ENCODE data around the gene ACTA1. TPM values are rescaled to one million over a fixed set of nuclear protein-coding genes. Genes with fewer than 3 reads are reported as not detected.

ACTA1 gene
- total RNA-seq, 1 donor from 2014 or later, result not detected

DNA sequence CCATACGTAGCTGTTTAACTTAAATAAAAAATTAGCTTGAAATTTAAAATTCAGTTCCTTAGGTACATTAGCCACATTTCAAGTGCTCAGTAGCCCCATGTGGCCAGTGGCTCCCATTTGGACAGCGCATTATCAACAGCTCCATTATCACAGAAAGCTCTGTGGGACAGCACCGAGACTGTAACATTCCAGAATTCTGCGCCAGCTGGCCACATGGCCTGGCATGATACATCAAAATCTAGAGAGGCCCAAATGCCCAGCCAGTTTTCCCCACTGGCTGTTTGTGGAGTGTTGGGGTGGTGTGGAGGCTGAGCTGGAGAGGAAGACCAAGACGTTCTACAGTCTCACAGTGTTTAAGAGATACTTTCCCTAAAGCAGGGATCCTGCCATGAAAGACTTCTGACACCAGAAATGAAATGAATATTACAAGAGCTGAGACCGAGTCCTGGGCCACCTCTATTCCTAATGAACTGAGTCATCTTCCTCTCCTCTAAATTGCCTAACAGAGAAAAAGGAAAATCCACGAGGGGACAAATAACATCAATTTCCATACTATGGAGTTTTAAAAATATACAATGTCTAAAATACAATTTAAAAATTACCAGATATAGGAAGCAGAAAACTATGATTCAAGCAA, 27.3 kb upstream of the ACTA1 start:
- ATAC-seq, result no peak
- intact Hi-C loops (cut with DNase I), result no loop called here
- Histone ChIP-seq H3K4me3 (no peak overlapping the region), H3K27ac (no peak overlapping the region), H3K4me1 (no peaks in the 10 kb centered on the region), H3K36me3 (peaks cover 100% of the 10 kb centered on the region), H3K9me3 (no peaks in the 10 kb centered on the region), H3K27me3 (no peaks in the 10 kb centered on the region)
- TF ChIP-seq, protein P1, sequence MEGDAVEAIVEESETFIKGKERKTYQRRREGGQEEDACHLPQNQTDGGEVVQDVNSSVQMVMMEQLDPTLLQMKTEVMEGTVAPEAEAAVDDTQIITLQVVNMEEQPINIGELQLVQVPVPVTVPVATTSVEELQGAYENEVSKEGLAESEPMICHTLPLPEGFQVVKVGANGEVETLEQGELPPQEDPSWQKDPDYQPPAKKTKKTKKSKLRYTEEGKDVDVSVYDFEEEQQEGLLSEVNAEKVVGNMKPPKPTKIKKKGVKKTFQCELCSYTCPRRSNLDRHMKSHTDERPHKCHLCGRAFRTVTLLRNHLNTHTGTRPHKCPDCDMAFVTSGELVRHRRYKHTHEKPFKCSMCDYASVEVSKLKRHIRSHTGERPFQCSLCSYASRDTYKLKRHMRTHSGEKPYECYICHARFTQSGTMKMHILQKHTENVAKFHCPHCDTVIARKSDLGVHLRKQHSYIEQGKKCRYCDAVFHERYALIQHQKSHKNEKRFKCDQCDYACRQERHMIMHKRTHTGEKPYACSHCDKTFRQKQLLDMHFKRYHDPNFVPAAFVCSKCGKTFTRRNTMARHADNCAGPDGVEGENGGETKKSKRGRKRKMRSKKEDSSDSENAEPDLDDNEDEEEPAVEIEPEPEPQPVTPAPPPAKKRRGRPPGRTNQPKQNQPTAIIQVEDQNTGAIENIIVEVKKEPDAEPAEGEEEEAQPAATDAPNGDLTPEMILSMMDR (IDR thresholded peaks at IDR 0.05), result no peak
- DNase-seq, result no peak

DNA sequence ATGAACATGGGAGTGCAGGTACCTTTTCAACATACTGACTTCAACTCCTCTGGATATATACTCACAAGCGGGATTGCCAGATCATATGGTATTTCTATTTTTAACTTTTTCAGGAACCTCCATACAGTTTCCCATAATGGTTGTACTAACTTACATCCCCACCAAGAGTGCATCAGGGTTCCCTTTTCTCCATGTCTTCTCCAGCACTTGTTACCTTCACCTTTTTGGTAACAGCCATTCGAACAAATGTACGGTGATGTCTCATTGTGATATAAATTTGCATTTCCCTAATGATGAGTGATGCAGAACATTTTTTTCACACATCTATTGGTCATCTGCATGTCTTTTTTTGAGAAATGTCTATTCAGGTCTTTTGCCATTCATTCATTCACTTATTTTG, 25.9 kb upstream of the ACTA1 start:
- Histone ChIP-seq H3K4me1 (no peaks in the 10 kb centered on the region), H3K27me3 (no peaks in the 10 kb centered on the region), H3K27ac (no peak overlapping the region), H3K4me3 (no peak overlapping the region), H3K36me3 (peaks cover 100% of the 10 kb centered on the region), H3K9me3 (no peaks in the 10 kb centered on the region)
- TF ChIP-seq, protein P1 (IDR thresholded peaks at IDR 0.05), result no peak
- DNase-seq (no peak), ATAC-seq (no peak)
- intact Hi-C loops (cut with DNase I), result no loop called here

DNA sequence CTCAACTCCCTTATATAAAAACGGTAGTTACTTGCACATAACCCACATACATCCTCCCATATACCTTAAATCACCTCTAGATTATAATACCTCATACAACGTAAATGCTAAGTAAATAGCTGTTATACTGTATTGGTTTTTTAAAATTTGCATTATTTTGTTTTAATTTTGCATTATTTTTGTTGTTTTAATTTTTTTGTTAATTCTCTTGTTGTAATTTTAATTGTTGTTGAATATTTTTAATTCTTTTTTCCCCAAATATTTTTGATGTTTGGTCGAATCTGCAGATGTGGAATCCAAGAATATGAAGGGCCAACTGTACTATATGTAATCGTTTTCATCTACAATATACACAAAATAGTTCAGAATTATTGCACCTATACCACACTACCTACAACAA, 23.5 kb upstream of the ACTA1 start:
- no peaks in the 10 kb centered on the region for H3K27me3 ChIP-seq
- H3K36me3 ChIP-seq, result peaks cover 81% of the 10 kb centered on the region
- TF ChIP-seq, protein P1 (IDR thresholded peaks at IDR 0.05), result no peak
- ATAC-seq (no peak), DNase-seq (no peak)
- H3K9me3 ChIP-seq, result no peaks in the 10 kb centered on the region
- no peak overlapping the region for H3K27ac ChIP-seq
- no peaks in the 10 kb centered on the region for H3K4me1 ChIP-seq
- intact Hi-C loops (cut with DNase I), result no loop called here
- no peak overlapping the region for H3K4me3 ChIP-seq

DNA sequence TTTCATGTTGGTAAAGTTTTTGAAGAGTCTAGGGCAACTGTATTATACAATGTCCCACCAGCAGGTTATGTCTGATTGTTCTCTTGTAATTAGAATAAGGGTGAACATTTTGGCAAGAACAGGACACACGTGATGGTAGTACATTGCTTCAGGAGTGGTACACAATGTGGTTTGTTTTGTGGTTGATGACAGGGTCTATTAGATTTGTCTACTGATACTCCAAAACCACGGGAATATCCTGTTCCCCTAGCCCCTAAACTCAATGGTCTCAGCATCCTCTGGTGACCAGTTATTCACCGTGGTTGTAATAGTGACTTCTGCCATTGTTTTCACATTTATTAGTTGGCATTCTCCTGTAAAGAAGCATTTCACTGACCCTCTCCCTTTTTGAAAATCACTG, 22.1 kb upstream of the ACTA1 start:
- intact Hi-C loops (cut with DNase I), result no loop called here
- Histone ChIP-seq H3K4me3 (no peak overlapping the region), H3K36me3 (peaks cover 81% of the 10 kb centered on the region), H3K4me1 (no peaks in the 10 kb centered on the region), H3K9me3 (no peaks in the 10 kb centered on the region), H3K27me3 (no peaks in the 10 kb centered on the region), H3K27ac (no peak overlapping the region)
- ATAC-seq (no peak), DNase-seq (no peak)
- TF ChIP-seq, protein P1 (IDR thresholded peaks at IDR 0.05), result no peak

DNA sequence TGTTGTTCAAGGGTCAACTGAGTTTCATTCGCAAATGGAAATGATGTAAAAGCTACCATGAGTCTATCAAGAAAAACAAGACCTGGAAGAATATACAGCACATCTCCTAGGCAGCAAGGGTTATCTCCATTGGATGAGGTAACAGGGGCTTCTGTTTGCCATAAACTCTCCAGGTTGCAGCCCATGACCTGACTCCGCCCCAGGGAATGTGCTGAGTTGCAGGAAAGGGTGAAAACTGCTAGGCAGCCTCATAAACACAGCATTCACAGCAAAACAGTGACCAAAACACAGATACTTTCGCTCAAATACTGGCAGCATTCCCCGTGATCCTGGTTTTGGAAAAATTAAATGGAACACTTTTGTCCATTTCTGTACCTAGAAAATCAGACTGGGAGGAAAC, 20.2 kb upstream of the ACTA1 start:
- H3K9me3 ChIP-seq, result no peaks in the 10 kb centered on the region
- H3K27ac ChIP-seq, result no peak overlapping the region
- TF ChIP-seq, protein P1 (IDR thresholded peaks at IDR 0.05), result no peak
- no peaks in the 10 kb centered on the region for H3K27me3 ChIP-seq
- H3K36me3 ChIP-seq, result peaks cover 78% of the 10 kb centered on the region
- DNase-seq, result no peak
- intact Hi-C loops (cut with DNase I), result no loop called here
- H3K4me1 ChIP-seq, result no peaks in the 10 kb centered on the region
- no peak for ATAC-seq
- H3K4me3 ChIP-seq, result no peak overlapping the region

Data from upper lobe of right lung (tissue), 1 donor.